GM23248 (cell line): ENCODE measurements around the gene MEA1.

Source experiments
- EZH2 ChIP-seq: fragments of 200-600 bp; sonication (generic); IDR thresholded peaks from 2 replicates; pipeline ENCODE4 v1.6.1; 2018; ENCODE audit warnings: antibody characterized with exemption, mild to moderate bottlenecking; ENCODE audit not compliant: insufficient read depth, poor library complexity, severe bottlenecking
- EZH2phosphoT487 ChIP-seq: fragments of 200-600 bp; sonication (generic); IDR thresholded peaks from 2 replicates; pipeline ENCODE4 v1.6.1; 2018; ENCODE audit warnings: antibody characterized with exemption, moderate library complexity, mild to moderate bottlenecking, low read depth; ENCODE audit not compliant: insufficient read depth

DNA sequence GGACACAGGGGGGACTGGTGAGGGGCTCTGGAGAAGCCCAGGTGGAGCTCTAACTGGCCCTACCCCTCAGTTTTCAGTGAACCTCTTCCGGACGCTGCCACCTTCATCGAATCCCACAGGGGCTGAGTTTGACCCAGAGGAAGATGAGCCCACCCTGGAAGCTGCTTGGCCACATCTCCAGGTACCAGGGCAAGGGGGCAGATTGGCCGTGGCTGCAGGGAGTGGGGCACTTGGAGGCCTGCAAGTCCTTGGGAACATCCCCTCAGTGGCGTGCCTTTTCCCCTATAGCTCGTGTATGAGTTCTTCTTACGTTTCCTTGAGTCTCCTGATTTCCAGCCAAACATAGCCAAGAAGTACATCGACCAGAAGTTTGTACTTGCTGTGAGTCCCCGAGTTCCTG is 6.6 kb downstream of the MEA1 start:
- TF ChIP-seq EZH2phosphoT487: no peak
- TF ChIP-seq EZH2: no peak
